ENCODE measurements around the gene MACF1.

DNA sequence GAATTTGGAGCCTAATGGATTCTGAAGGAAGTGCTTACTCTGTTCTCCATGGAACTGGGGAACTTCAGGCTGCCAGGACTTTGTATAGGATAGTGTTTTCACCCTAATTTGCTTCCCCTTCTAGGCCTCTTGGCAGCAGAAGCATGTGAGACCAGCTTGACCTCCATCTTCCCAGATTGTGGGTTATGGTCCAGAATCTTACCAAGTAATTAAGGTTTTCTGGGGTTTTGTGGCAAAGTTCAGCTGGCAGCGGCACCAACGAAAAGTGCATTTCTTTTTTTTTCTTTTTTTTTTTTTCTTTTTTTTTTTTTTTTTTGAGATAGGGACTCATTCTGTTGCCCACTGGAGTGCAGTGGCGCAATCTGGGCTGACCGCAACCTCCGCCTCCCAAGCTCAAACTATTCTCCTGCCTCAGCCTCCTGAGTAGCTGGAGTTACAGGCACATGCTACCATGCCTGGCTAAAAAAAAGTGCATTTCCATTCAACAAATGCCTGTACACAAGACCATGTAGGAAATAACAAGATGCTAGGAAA is 283.6 kb downstream of the MACF1 start:
- TF ChIP-seq CTCF (IDR thresholded peaks at IDR 0.05; ENCODE audit: low read depth, low read length, missing input control): no peak
- TF ChIP-seq, protein P1, sequence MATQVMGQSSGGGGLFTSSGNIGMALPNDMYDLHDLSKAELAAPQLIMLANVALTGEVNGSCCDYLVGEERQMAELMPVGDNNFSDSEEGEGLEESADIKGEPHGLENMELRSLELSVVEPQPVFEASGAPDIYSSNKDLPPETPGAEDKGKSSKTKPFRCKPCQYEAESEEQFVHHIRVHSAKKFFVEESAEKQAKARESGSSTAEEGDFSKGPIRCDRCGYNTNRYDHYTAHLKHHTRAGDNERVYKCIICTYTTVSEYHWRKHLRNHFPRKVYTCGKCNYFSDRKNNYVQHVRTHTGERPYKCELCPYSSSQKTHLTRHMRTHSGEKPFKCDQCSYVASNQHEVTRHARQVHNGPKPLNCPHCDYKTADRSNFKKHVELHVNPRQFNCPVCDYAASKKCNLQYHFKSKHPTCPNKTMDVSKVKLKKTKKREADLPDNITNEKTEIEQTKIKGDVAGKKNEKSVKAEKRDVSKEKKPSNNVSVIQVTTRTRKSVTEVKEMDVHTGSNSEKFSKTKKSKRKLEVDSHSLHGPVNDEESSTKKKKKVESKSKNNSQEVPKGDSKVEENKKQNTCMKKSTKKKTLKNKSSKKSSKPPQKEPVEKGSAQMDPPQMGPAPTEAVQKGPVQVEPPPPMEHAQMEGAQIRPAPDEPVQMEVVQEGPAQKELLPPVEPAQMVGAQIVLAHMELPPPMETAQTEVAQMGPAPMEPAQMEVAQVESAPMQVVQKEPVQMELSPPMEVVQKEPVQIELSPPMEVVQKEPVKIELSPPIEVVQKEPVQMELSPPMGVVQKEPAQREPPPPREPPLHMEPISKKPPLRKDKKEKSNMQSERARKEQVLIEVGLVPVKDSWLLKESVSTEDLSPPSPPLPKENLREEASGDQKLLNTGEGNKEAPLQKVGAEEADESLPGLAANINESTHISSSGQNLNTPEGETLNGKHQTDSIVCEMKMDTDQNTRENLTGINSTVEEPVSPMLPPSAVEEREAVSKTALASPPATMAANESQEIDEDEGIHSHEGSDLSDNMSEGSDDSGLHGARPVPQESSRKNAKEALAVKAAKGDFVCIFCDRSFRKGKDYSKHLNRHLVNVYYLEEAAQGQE (IDR thresholded peaks at IDR 0.05): no peak
- no peak for TF ChIP-seq JUND (IDR thresholded peaks at IDR 0.05)
- TF ChIP-seq, protein P2, sequence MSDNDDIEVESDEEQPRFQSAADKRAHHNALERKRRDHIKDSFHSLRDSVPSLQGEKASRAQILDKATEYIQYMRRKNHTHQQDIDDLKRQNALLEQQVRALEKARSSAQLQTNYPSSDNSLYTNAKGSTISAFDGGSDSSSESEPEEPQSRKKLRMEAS (IDR thresholded peaks at IDR 0.05): no peak
- TF ChIP-seq RAD21 (IDR thresholded peaks at IDR 0.05): no peak
- TF ChIP-seq SP1 (IDR thresholded peaks at IDR 0.05): no peak
- no peak for TF ChIP-seq ZBTB33 (IDR thresholded peaks at IDR 0.05)
- TF ChIP-seq GABPA (IDR thresholded peaks at IDR 0.05 in 1 of 2, conservative IDR thresholded peaks at IDR 0.05 in 1 of 2): no peak
- no peak for TF ChIP-seq EGR1 (IDR thresholded peaks at IDR 0.05; ENCODE audit: low read depth in 2 of 2)
- no peak for TF ChIP-seq FOXA1 (IDR thresholded peaks at IDR 0.05)
- TF ChIP-seq, protein P3, sequence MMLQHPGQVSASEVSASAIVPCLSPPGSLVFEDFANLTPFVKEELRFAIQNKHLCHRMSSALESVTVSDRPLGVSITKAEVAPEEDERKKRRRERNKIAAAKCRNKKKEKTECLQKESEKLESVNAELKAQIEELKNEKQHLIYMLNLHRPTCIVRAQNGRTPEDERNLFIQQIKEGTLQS (IDR thresholded peaks at IDR 0.05): no peak
